HepG2 (cell line): ENCODE results near the gene FAM83E. TPM values are rescaled to one million over a fixed set of nuclear protein-coding genes. Genes with fewer than 3 reads are reported as not detected.
A peak's percentile ranks its signal among the peaks of the same experiment; 100 is the strongest.

ENCODE experiments used
- CHD2 ChIP-seq: IDR thresholded peaks from 2 replicates; pipeline ENCODE4 v1.6.1; 2011; ENCODE audit warnings: low read depth, low read length, improper control_type of control experiment
- GATAD1 ChIP-seq: IDR thresholded peaks from 2 replicates; pipeline ENCODE4 v1.6.1; 2016; ENCODE audit warnings: missing genetic modification reagents, missing compliant biosample characterization
- MED8 ChIP-seq: sonication (generic); formaldehyde crosslinking; IDR thresholded peaks from 2 replicates; pipeline ENCODE4 v1.8.1; 2023; ENCODE audit warnings: mild to moderate bottlenecking, missing genetic modification reagents; ENCODE audit not compliant: insufficient replicate concordance
- NR2C2 ChIP-seq: sonication (generic); formaldehyde crosslinking; IDR thresholded peaks from 2 replicates; pipeline ENCODE4 v1.4.0; 2020; ENCODE audit warnings: missing genetic modification reagents, mild to moderate bottlenecking, moderate library complexity, borderline replicate concordance
- PHF21A ChIP-seq: sonication (generic); formaldehyde crosslinking; IDR thresholded peaks from 2 replicates; pipeline ENCODE4 v1.5.0; 2020; ENCODE audit warnings: mild to moderate bottlenecking, missing genetic modification reagents
- SRSF4 ChIP-seq: fragments of 200-400 bp; formaldehyde crosslinking; IDR thresholded peaks from one replicate; pipeline ENCODE4 v1.6.1; 2018; ENCODE audit warnings: mild to moderate bottlenecking, low read depth, low read length, moderate library complexity; ENCODE audit not compliant: poor library complexity, severe bottlenecking
- ZMYM3 ChIP-seq: sonication (generic); formaldehyde crosslinking; IDR thresholded peaks from 2 replicates; pipeline ENCODE4 v1.5.1; 2020; ENCODE audit warnings: mild to moderate bottlenecking, missing genetic modification reagents
- ZNF557 ChIP-seq: sonication (generic); formaldehyde crosslinking; IDR thresholded peaks from 2 replicates; pipeline ENCODE4 v1.4.0; 2020; ENCODE audit warnings: missing genetic modification reagents
- polyA plus RNA-seq, 8 experiments: library from polyadenylated mRNA; depleted of rRNA in 3 of 8; stranded (reverse) in 7 of 8; unstranded in 1 of 8; fragments of >200 nt; fragmentation: Illumina TruSeq in 4 of 8; extraction: Trizol in 4 of 8; gene quantifications; 2 replicates each; pipeline versions ENCODE4 v1.2.1 to v1.2.3, GENCODE V29; 2011 to 2016; ENCODE audit warnings: low read depth in 4 of 8, missing spikeins in 1 of 8, mixed read lengths in 1 of 8; ENCODE audit not compliant: insufficient read depth in 1 of 8
- total RNA-seq, 5 experiments: library from RNA; depleted of rRNA; stranded (reverse); fragments of >200 nt; fragmentation: Illumina TruSeq; extraction: Trizol; gene quantifications; 2 replicates each; pipeline ENCODE4 v1.2.3, GENCODE V29; 2016; ENCODE audit warnings: low read depth in 1 of 5
- TF ChIP-seq, protein P1 (sequence below): sonication (generic); formaldehyde crosslinking; IDR thresholded peaks from one replicate; pipeline ENCODE4 v1.5.1; 2020; ENCODE audit warnings: mild to moderate bottlenecking, missing genetic modification reagents; ENCODE audit errors: not compliant biosample characterization
- TF ChIP-seq, protein P2 (sequence below): sonication (generic); formaldehyde crosslinking; IDR thresholded peaks from 2 replicates; pipeline ENCODE4 v1.4.0; 2020; ENCODE audit warnings: mild to moderate bottlenecking, missing genetic modification reagents
- TF ChIP-seq, protein P3 (sequence below): IDR thresholded peaks from 2 replicates; pipeline ENCODE4 v1.6.1; 2016
- TF ChIP-seq, protein P4 (sequence below): sonication (generic); formaldehyde crosslinking; IDR thresholded peaks from 2 replicates; pipeline ENCODE4 v1.5.0; 2020; ENCODE audit warnings: missing genetic modification reagents
- TF ChIP-seq, protein P5 (sequence below): sonication (generic); formaldehyde crosslinking; IDR thresholded peaks from 2 replicates; pipeline ENCODE4 v1.5.0; 2020; ENCODE audit warnings: mild to moderate bottlenecking, missing genetic modification reagents, borderline replicate concordance

FAM83E gene
- total and polyA plus RNA-seq, 2 of the 13 experiments (the other 11 are each of a cell fraction or from before 2014, with no cell fraction given): 0.18 to 0.60 TPM

DNA sequence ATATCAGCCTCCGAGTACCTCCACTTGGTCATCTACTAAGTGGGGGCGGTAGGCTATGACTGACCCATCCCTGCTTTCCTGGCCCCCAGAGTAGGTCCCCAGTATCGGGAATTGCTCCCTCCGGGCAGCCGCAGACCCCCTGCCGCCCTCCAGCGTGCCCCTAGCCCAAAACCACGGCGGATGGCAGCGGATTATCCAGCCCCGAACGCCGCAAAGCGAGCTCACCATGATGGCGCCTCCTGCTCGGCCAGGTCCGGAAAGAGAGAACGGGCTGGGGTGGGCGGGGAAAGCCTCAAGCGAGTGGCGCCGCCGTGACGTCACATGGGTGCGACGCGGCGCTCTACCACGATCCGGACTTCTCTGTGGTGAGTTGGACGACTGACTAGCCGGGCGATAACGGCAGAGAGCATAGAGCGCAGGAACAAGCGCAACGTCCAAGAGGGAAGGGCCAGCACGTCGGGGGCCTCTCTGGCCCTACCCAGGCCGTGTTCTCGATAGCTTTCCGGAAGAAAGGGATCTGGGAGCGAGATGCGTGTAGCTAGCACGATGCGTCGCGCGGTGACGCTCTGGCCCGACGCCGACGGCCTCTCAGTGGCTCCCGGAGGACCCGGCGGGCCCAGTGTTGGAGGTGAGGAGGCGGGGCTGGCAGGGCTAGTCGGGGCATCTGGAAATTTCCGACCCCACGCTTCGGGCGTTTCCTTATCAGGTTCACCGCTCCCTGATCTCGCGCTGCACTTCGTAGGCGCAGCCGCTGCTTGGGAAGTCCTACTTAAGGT is 4.2 kb upstream of the FAM83E start, which contains the start of the genes RPL18 and SPHK2 (continued):
- TF ChIP-seq, protein P1, sequence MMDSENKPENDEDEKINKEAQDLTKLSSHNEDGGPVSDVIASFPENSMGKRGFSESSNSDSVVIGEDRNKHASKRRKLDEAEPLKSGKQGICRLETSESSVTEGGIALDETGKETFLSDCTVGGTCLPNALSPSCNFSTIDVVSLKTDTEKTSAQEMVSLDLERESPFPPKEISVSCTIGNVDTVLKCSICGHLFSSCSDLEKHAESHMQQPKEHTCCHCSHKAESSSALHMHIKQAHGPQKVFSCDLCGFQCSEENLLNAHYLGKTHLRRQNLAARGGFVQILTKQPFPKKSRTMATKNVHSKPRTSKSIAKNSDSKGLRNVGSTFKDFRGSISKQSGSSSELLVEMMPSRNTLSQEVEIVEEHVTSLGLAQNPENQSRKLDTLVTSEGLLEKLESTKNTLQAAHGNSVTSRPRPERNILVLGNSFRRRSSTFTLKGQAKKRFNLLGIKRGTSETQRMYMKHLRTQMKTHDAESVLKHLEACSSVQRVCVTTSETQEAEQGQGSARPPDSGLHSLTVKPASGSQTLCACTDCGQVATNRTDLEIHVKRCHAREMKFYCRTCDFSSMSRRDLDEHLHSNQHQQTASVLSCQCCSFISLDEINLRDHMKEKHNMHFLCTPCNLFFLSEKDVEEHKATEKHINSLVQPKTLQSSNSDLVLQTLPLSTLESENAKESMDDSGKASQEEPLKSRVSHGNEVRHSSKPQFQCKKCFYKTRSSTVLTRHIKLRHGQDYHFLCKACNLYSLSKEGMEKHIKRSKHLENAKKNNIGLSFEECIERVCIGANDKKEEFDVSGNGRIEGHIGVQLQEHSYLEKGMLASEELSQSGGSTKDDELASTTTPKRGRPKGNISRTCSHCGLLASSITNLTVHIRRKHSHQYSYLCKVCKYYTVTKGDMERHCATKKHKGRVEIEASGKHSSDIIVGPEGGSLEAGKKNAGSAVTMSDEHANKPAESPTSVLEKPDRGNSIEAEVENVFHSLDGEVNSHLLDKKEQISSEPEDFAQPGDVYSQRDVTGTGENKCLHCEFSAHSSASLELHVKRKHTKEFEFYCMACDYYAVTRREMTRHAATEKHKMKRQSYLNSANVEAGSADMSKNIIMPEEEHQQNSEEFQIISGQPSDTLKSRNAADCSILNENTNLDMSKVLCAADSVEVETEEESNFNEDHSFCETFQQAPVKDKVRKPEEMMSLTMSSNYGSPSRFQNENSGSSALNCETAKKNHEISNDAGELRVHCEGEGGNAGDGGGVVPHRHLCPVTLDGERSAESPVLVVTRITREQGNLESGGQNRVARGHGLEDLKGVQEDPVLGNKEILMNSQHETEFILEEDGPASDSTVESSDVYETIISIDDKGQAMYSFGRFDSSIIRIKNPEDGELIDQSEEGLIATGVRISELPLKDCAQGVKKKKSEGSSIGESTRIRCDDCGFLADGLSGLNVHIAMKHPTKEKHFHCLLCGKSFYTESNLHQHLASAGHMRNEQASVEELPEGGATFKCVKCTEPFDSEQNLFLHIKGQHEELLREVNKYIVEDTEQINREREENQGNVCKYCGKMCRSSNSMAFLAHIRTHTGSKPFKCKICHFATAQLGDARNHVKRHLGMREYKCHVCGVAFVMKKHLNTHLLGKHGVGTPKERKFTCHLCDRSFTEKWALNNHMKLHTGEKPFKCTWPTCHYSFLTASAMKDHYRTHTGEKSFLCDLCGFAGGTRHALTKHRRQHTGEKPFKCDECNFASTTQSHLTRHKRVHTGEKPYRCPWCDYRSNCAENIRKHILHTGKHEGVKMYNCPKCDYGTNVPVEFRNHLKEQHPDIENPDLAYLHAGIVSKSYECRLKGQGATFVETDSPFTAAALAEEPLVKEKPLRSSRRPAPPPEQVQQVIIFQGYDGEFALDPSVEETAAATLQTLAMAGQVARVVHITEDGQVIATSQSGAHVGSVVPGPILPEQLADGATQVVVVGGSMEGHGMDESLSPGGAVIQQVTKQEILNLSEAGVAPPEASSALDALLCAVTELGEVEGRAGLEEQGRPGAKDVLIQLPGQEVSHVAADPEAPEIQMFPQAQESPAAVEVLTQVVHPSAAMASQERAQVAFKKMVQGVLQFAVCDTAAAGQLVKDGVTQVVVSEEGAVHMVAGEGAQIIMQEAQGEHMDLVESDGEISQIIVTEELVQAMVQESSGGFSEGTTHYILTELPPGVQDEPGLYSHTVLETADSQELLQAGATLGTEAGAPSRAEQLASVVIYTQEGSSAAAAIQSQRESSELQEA: peak; percentile 88
- TF ChIP-seq CHD2 (peak; percentile 51; the same call in 1 of the 2 replicates), ZNF557 (peak; percentile 33; the same call in 1 of the 2 replicates), NR2C2 (peak; percentile 89), ZMYM3 (CRISPR knock-in tag) (no peak), PHF21A (CRISPR knock-in tag) (peak; percentile 99), MED8 (CRISPR knock-in tag) (peak; percentile 12), GATAD1 (CRISPR knock-in tag) (peak; percentile 99), SRSF4 (no peak)
- TF ChIP-seq, protein P2, sequence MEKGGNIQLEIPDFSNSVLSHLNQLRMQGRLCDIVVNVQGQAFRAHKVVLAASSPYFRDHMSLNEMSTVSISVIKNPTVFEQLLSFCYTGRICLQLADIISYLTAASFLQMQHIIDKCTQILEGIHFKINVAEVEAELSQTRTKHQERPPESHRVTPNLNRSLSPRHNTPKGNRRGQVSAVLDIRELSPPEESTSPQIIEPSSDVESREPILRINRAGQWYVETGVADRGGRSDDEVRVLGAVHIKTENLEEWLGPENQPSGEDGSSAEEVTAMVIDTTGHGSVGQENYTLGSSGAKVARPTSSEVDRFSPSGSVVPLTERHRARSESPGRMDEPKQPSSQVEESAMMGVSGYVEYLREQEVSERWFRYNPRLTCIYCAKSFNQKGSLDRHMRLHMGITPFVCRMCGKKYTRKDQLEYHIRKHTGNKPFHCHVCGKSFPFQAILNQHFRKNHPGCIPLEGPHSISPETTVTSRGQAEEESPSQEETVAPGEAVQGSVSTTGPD (CRISPR knock-in tag): no peak
- TF ChIP-seq, protein P3, sequence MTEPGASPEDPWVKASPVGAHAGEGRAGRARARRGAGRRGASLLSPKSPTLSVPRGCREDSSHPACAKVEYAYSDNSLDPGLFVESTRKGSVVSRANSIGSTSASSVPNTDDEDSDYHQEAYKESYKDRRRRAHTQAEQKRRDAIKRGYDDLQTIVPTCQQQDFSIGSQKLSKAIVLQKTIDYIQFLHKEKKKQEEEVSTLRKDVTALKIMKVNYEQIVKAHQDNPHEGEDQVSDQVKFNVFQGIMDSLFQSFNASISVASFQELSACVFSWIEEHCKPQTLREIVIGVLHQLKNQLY (CRISPR knock-in tag): peak; percentile 17; the same call in 1 of the 2 replicates
- TF ChIP-seq, protein P4, sequence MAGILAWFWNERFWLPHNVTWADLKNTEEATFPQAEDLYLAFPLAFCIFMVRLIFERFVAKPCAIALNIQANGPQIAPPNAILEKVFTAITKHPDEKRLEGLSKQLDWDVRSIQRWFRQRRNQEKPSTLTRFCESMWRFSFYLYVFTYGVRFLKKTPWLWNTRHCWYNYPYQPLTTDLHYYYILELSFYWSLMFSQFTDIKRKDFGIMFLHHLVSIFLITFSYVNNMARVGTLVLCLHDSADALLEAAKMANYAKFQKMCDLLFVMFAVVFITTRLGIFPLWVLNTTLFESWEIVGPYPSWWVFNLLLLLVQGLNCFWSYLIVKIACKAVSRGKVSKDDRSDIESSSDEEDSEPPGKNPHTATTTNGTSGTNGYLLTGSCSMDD: no peak
- TF ChIP-seq, protein P5, sequence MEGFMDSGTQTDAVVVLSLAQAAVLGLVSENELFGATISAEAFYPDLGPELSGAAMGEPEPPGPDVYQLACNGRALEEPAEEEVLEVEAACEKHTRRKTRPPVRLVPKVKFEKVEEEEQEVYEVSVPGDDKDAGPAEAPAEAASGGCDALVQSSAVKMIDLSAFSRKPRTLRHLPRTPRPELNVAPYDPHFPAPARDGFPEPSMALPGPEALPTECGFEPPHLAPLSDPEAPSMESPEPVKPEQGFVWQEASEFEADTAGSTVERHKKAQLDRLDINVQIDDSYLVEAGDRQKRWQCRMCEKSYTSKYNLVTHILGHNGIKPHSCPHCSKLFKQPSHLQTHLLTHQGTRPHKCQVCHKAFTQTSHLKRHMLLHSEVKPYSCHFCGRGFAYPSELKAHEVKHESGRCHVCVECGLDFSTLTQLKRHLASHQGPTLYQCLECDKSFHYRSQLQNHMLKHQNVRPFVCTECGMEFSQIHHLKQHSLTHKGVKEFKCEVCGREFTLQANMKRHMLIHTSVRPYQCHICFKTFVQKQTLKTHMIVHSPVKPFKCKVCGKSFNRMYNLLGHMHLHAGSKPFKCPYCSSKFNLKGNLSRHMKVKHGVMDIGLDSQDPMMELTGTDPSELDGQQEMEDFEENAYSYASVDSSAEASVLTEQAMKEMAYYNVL (CRISPR knock-in tag): peak; percentile 81; the same call in 1 of the 2 replicates
